ENCODE data around the gene METTL2A. TPM values are rescaled to one million over a fixed set of nuclear protein-coding genes. Genes with fewer than 3 reads are reported as not detected.
"Not testable (repeated sequence)": the region's sequence is repeated elsewhere in the genome, so short reads cannot be mapped to it uniquely, and the experiment has no call there.

METTL2A gene
- total RNA-seq, 2 experiments from 2014 or later: 18.4 to 32.2 TPM

DNA sequence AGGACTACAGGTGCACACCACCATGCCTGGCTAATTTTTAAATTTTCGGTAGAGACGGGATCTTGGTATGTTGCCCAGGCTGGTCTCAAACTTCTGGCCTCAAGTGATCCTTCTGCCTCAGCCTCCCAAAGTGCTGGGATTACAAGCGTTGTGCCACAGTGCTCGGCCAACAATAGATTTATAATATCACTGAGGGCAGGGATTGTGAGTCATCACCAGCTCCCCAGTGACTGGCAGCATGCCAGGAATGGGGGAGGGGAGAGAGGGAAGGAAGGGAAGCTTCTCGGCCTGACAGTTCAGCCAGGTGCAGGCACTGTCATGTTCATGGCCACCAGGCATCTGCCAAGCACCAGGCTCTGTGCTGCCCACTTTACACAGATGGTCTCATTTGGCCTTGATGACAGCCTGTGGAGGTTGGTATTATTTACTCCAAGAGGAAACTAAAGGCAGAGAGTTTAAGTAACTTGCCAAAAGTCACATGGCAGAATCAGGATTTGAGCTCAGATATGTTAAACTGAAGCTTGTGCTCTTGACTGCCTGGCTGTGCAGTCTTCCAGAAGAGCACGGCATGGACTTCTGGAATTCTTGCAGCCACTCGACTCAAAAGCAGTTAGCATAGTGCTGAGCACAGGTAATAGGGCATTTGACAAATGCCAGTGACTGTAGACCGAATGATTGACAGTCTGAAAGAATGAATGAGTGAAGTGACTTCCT, 47.1 kb downstream of the METTL2A start:
- POLR2A ChIA-PET; H3K9me3 ChIP-seq (ENCODE audit: low read length); H2AFZ ChIP-seq (ENCODE audit: low read length); H3K79me2 ChIP-seq (ENCODE audit: insufficient read depth, low read depth, low read length); intact Hi-C loops (cut with micrococcal nuclease; ENCODE audit: unreplicated experiment); BruUV-seq (replicated peaks); CTCF ChIA-PET (ENCODE audit: unreplicated experiment); H3K36me3 ChIP-seq (ENCODE audit: insufficient read depth, low read length); H4K20me1 ChIP-seq (ENCODE audit: insufficient read depth, low read length); H3K9me2 ChIP-seq (ENCODE audit: insufficient read depth, low read length): not testable (repeated sequence)
- H3K27ac ChIP-seq (ENCODE audit: low read depth, low read length, poor library complexity, severe bottlenecking): peak overlapping the region; percentile 73
- peak overlapping the region; percentile 23 for H3K4me3 ChIP-seq (ENCODE audit: low read depth, low read length, poor library complexity, severe bottlenecking)
- H3K4me2 ChIP-seq (ENCODE audit: low read length): peak overlapping the region; percentile 70
- peak; percentile 81 for DNase-seq (ENCODE audit: low spot score)
- peaks cover 25% of the 10 kb centered on the region for H3K4me1 ChIP-seq (ENCODE audit: insufficient read depth, low read length, poor library complexity, severe bottlenecking)

- H3K79me2 ChIP-seq (ENCODE audit: insufficient read depth, low read depth, low read length); H3K36me3 ChIP-seq (ENCODE audit: insufficient read depth, low read length); H3K9me3 ChIP-seq (ENCODE audit: low read length); H3K9me2 ChIP-seq (ENCODE audit: insufficient read depth, low read length); H2AFZ ChIP-seq (ENCODE audit: low read length); DNase-seq (ENCODE audit: low spot score); BruUV-seq (replicated peaks); POLR2A ChIA-PET; H4K20me1 ChIP-seq (ENCODE audit: insufficient read depth, low read length); CTCF ChIA-PET (ENCODE audit: unreplicated experiment); intact Hi-C loops (cut with micrococcal nuclease; ENCODE audit: unreplicated experiment); H3K4me3 ChIP-seq (ENCODE audit: low read depth, low read length, poor library complexity, severe bottlenecking): not testable (repeated sequence)
- H3K27ac ChIP-seq (ENCODE audit: low read depth, low read length, poor library complexity, severe bottlenecking): peak overlapping the region; percentile 73
- peak overlapping the region; percentile 70 for H3K4me2 ChIP-seq (ENCODE audit: low read length)
- peaks cover 25% of the 10 kb centered on the region for H3K4me1 ChIP-seq (ENCODE audit: insufficient read depth, low read length, poor library complexity, severe bottlenecking)
Observed at GRCh38 chr17:62471380-62471880, 47.7 kb downstream of the METTL2A start.

GRCh38 chr17:62473030-62473982, 49.6 kb downstream of the METTL2A start:
- H3K9me2 ChIP-seq (ENCODE audit: insufficient read depth, low read length); intact Hi-C loops (cut with micrococcal nuclease; ENCODE audit: unreplicated experiment); H3K36me3 ChIP-seq (ENCODE audit: insufficient read depth, low read length); BruUV-seq (replicated peaks); H2AFZ ChIP-seq (ENCODE audit: low read length); H4K20me1 ChIP-seq (ENCODE audit: insufficient read depth, low read length); CTCF ChIA-PET (ENCODE audit: unreplicated experiment); DNase-seq (ENCODE audit: low spot score); H3K9me3 ChIP-seq (ENCODE audit: low read length); H3K4me3 ChIP-seq (ENCODE audit: low read depth, low read length, poor library complexity, severe bottlenecking); H3K4me2 ChIP-seq (ENCODE audit: low read length): not testable (repeated sequence)
- peak overlapping the region; percentile 35 for H3K27ac ChIP-seq (ENCODE audit: low read depth, low read length, poor library complexity, severe bottlenecking)
- peaks cover 24% of the 10 kb centered on the region for H3K79me2 ChIP-seq (ENCODE audit: insufficient read depth, low read depth, low read length)
- peaks cover 36% of the 10 kb centered on the region for H3K4me1 ChIP-seq (ENCODE audit: insufficient read depth, low read length, poor library complexity, severe bottlenecking)
- POLR2A ChIA-PET: interaction anchor here (1.0 kb wide), 1 partner anchor 17 kb away, joined by 3 read pairs; no protein-coding TSS in a partner anchor

DNA sequence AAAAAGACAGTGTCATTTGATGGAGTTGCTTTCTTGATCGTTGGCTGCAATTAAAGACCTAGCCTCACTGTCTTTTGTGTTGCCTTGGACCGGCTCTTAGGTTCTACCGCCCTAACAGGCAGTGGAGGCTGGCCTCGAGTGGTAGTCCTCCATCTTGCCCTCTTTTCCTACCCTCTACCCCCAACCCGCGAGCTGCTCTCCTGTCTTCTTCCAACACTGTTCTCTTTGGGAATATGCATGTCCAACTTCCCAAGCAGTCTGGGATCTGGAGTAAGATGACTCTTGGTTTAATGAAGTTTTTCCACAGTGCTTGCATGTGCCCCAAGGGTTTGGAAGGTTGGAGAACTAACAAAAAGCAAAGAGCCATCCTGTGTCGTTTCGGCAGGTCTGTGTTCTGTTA, 53.4 kb downstream of the METTL2A start:
- peak overlapping the region; percentile 70 for H3K27ac ChIP-seq (ENCODE audit: low read depth, low read length, poor library complexity, severe bottlenecking)
- peak overlapping the region; percentile 96 for H3K4me2 ChIP-seq (ENCODE audit: low read length)
- peaks cover 13% of the 10 kb centered on the region; the same call in 1 of the 2 replicates for H4K20me1 ChIP-seq (ENCODE audit: insufficient read depth, low read length)
- intact Hi-C loops (cut with micrococcal nuclease; ENCODE audit: unreplicated experiment): loop anchor here (5.0 kb wide), 1 partner anchor 55 kb away; the partner anchor contains the start of gene METTL2A
- POLR2A ChIA-PET; H3K9me3 ChIP-seq (ENCODE audit: low read length); CTCF ChIA-PET (ENCODE audit: unreplicated experiment); H3K9me2 ChIP-seq (ENCODE audit: insufficient read depth, low read length); H2AFZ ChIP-seq (ENCODE audit: low read length); DNase-seq (ENCODE audit: low spot score): not testable (repeated sequence)
- peaks cover 54% of the 10 kb centered on the region for H3K79me2 ChIP-seq (ENCODE audit: insufficient read depth, low read depth, low read length)
- H3K4me1 ChIP-seq (ENCODE audit: insufficient read depth, low read length, poor library complexity, severe bottlenecking): peaks cover 21% of the 10 kb centered on the region
- H3K4me3 ChIP-seq (ENCODE audit: low read depth, low read length, poor library complexity, severe bottlenecking): peak overlapping the region; percentile 97
- TSS peak; percentile 76 for BruUV-seq (replicated peaks)
- H3K36me3 ChIP-seq (ENCODE audit: insufficient read depth, low read length): peaks cover 19% of the 10 kb centered on the region

DNA sequence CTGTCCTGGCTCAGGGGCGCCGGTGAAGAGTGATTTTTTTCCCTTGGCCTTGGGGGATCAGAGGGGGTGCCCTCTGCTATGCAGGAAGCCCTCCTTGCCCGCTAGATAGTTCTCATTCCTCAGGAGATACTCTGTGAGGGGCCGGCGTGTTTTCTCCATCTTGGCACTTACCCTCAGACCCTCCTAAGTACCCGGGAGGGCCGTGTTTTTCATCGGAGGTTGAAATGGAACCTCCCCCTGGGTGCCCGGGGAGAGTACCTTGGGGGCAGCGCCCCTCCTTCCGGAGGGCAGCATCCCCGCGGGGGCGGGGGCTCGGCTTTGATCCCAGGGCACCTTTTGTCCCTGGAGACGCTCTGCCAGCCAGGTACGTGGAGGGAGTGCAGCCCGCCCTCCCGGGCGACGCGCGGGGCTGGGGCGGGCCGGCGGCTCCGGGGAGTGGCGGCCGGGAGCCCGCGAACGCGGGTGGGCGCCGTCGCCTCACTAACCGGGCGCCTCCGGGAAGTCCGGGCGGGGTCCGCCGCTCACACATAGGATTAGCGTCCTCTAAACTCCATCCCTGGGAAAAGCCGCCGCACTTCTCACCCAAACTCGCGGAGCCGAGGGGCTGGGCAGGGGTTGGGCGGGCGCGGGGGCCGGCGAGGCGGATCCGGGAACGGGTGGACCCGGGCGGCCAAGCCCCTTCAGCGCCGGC, 54.2 kb downstream of the METTL2A start:
- BruUV-seq (replicated peaks); POLR2A ChIA-PET; H3K9me3 ChIP-seq (ENCODE audit: low read length); CTCF ChIA-PET (ENCODE audit: unreplicated experiment); H3K9me2 ChIP-seq (ENCODE audit: insufficient read depth, low read length): not testable (repeated sequence)
- Histone ChIP-seq H4K20me1 (ENCODE audit: insufficient read depth, low read length) (peaks cover 13% of the 10 kb centered on the region; the same call in 1 of the 2 replicates), H2AFZ (ENCODE audit: low read length) (peak overlapping the region; percentile 46; the same call in 1 of the 2 replicates), H3K27ac (ENCODE audit: low read depth, low read length, poor library complexity, severe bottlenecking) (peak overlapping the region; percentile 70), H3K4me2 (ENCODE audit: low read length) (peak overlapping the region; percentile 96), H3K79me2 (ENCODE audit: insufficient read depth, low read depth, low read length) (peaks cover 61% of the 10 kb centered on the region), H3K36me3 (ENCODE audit: insufficient read depth, low read length) (peaks cover 26% of the 10 kb centered on the region), H3K4me3 (ENCODE audit: low read depth, low read length, poor library complexity, severe bottlenecking) (peak overlapping the region; percentile 97), H3K4me1 (ENCODE audit: insufficient read depth, low read length, poor library complexity, severe bottlenecking) (peaks cover 21% of the 10 kb centered on the region)
- intact Hi-C loops (cut with micrococcal nuclease; ENCODE audit: unreplicated experiment): loop anchor here (5.0 kb wide), 1 partner anchor 56 kb away; the partner anchor contains the start of gene METTL2A
- DNase-seq (ENCODE audit: low spot score): peak; percentile 41
